Panc1 (cell line): ENCODE data around the gene MXRA5. TPM values are rescaled to one million over a fixed set of nuclear protein-coding genes. Genes with fewer than 3 reads are reported as not detected.

Source experiments
- ATAC-seq: fragments of 200-7000 bp; cut with Tn5 transposase; 2 replicates; pipeline ENCODE4 v1.9.1; 2020; ENCODE audit warnings: mild to moderate bottlenecking, moderate library complexity
- BruUV-seq: library from RNA; stranded (reverse); fragments of 400-500 nt; replicated peaks from 2 replicates; lab custom pipeline; 2021; lab: Mats Ljungman, UMichigan
- CTCF ChIA-PET: fragments of 300-600 bp; sonication (Branson Sonifier 250); formaldehyde crosslinking; loops from one replicate; lab custom pipeline; 2022; ENCODE audit warnings: antibody characterized with exemption; lab: Charles Lee
- POLR2A ChIA-PET: fragments of 300-600 bp; sonication (Branson Sonifier 250); formaldehyde crosslinking; loops from one replicate; lab custom pipeline; 2022; ENCODE audit warnings: antibody characterized with exemption; lab: Charles Lee
- DNase-seq: peaks from one replicate; pipeline ENCODE4 v3.0.0-alpha.2; 2010; ENCODE audit warnings: low read depth, low spot score
- H3K27ac ChIP-seq: 2 replicates; pipeline ENCODE4 v1.5.1; 2011; ENCODE audit warnings: mild to moderate bottlenecking, low read length, inconsistent platforms
- H3K27me3 ChIP-seq: fragments of 200-500 bp; sonication (Bioruptor generic); 2 replicates; pipeline ENCODE4 v1.6.0; 2014; ENCODE audit warnings: low read length, inconsistent platforms; ENCODE audit not compliant: control insufficient read depth, insufficient read depth
- H3K36me3 ChIP-seq: fragments of 200-500 bp; sonication (Bioruptor generic); 2 replicates; pipeline ENCODE4 v1.5.1; 2014; ENCODE audit warnings: inconsistent platforms, mild to moderate bottlenecking, low read length, moderate library complexity; ENCODE audit not compliant: control insufficient read depth, insufficient read depth
- H3K4me1 ChIP-seq: 2 replicates; pipeline ENCODE4 v1.5.1; 2011; ENCODE audit warnings: inconsistent platforms, mild to moderate bottlenecking, low read length, moderate library complexity; ENCODE audit not compliant: control insufficient read depth, insufficient read depth
- H3K4me3 ChIP-seq, 2 experiments: 2 replicates each; pipeline ENCODE4 v1.5.1; 2011 to 2012; ENCODE audit warnings: low read depth in 2 of 2, low read length in 2 of 2, mild to moderate bottlenecking in 2 of 2, inconsistent platforms in 1 of 2, moderate library complexity in 1 of 2
- H3K9me3 ChIP-seq: fragments of 200-500 bp; sonication (Bioruptor generic); 2 replicates; pipeline ENCODE4 v1.5.1; 2014; ENCODE audit warnings: low read depth, mild to moderate bottlenecking, inconsistent platforms, low read length, moderate library complexity; ENCODE audit not compliant: control insufficient read depth, insufficient read depth
- POLR2AphosphoS5 ChIP-seq: IDR thresholded peaks from 2 replicates; pipeline ENCODE4 v1.6.1; 2012; ENCODE audit warnings: mild to moderate bottlenecking, low read depth, low read length, moderate library complexity
- SIN3A ChIP-seq: IDR thresholded peaks from 2 replicates; pipeline ENCODE4 v1.6.1; 2012; ENCODE audit warnings: low read depth, mild to moderate bottlenecking, low read length, moderate library complexity, borderline replicate concordance; ENCODE audit not compliant: insufficient read depth
- TCF7L2 ChIP-seq: IDR thresholded peaks from 2 replicates; pipeline ENCODE4 v1.6.1; 2011; ENCODE audit warnings: mild to moderate bottlenecking, low read depth, low read length, inconsistent platforms
- in situ Hi-C: cut with HindIII; loops from 2 replicates; pipeline ENCODE4 v1.10.0; 2016; ENCODE audit warnings: low sequenced_read_pairs, low pct_unique_long_range_greater_than_20kb
- intact Hi-C: fragments of 100-400 bp; cut with micrococcal nuclease; formaldehyde crosslinking; loops from one replicate; pipeline ENCODE4 v1.10.0; 2022; ENCODE audit not compliant: unreplicated experiment
- total RNA-seq: library from RNA; stranded (reverse); gene quantifications from one replicate; pipeline ENCODE4 v1.2.1, GENCODE V29; 2021; ENCODE audit not compliant: unreplicated experiment
- TF ChIP-seq, protein P1 (sequence below), 2 experiments: IDR thresholded peaks; 2 replicates each; pipeline ENCODE4 v1.6.1; 2011 to 2012; ENCODE audit warnings: low read depth in 2 of 2, control low read depth in 1 of 2, low read length in 1 of 2, mild to moderate bottlenecking in 1 of 2, moderate library complexity in 1 of 2; ENCODE audit not compliant: insufficient read depth in 1 of 2

Gene MXRA5
- total RNA-seq, 1 experiment from 2014 or later: 14.2 TPM

DNA sequence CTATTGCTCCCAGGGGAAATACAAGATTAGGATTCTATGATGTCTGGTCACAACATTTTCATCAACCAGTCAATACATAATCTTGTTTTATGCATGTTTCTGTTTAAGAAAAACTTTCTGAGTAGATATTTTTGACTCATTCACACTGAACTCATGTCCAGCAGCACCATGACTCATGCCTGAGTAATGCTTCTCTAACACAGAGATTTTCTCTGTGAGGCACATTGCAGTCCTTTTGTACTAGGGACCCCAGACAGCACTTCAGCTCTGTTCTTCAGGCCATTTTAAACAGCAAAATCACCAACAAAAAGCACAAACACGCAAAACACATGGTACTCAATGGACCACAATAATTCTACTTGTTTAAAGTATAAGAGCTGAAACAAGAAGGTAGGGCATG is 83.6 kb downstream of the MXRA5 start:
- TF ChIP-seq POLR2AphosphoS5 (no peak), SIN3A (no peak), TCF7L2 (no peak)
- TF ChIP-seq, protein P1, sequence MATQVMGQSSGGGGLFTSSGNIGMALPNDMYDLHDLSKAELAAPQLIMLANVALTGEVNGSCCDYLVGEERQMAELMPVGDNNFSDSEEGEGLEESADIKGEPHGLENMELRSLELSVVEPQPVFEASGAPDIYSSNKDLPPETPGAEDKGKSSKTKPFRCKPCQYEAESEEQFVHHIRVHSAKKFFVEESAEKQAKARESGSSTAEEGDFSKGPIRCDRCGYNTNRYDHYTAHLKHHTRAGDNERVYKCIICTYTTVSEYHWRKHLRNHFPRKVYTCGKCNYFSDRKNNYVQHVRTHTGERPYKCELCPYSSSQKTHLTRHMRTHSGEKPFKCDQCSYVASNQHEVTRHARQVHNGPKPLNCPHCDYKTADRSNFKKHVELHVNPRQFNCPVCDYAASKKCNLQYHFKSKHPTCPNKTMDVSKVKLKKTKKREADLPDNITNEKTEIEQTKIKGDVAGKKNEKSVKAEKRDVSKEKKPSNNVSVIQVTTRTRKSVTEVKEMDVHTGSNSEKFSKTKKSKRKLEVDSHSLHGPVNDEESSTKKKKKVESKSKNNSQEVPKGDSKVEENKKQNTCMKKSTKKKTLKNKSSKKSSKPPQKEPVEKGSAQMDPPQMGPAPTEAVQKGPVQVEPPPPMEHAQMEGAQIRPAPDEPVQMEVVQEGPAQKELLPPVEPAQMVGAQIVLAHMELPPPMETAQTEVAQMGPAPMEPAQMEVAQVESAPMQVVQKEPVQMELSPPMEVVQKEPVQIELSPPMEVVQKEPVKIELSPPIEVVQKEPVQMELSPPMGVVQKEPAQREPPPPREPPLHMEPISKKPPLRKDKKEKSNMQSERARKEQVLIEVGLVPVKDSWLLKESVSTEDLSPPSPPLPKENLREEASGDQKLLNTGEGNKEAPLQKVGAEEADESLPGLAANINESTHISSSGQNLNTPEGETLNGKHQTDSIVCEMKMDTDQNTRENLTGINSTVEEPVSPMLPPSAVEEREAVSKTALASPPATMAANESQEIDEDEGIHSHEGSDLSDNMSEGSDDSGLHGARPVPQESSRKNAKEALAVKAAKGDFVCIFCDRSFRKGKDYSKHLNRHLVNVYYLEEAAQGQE (IDR thresholded peaks at IDR 0.05; ENCODE audit: insufficient read depth in 1 of 2, low read depth in 2 of 2, low read length in 1 of 2): no peak
- in situ Hi-C loops (no loop called here), intact Hi-C loops (no loop called here)
- BruUV-seq: no TSS peak
- Histone ChIP-seq H3K4me3 (no peak overlapping the region), H3K27ac (peak overlapping the region; percentile 23; the same call in 1 of the 2 replicates), H3K9me3 (no peaks in the 10 kb centered on the region), H3K36me3 (no peaks in the 10 kb centered on the region), H3K27me3 (no peaks in the 10 kb centered on the region), H3K4me1 (no peaks in the 10 kb centered on the region)
- ChIA-PET POLR2A (no interaction called here), CTCF (no interaction called here)
- ATAC-seq: peak; percentile 83; the same call in 1 of the 2 replicates
- no peak for DNase-seq
